Lung (tissue), 12 donors: ENCODE measurements around the gene RNF112. TPM values are rescaled to one million over a fixed set of nuclear protein-coding genes. Genes with fewer than 3 reads are reported as not detected.

ENCODE experiments used
- ATAC-seq: fragments of 200-7000 bp; cut with Tn5 transposase; one replicate; pipeline ENCODE4 v1.9.1; 2020; ENCODE audit warnings: moderate number of reproducible peaks; ENCODE audit not compliant: insufficient read depth, low FRiP score
- DNase-seq, 3 donors: peaks; one replicate each; pipeline ENCODE4 v3.0.0-alpha.2; 2013 to 2017
- H3K27ac ChIP-seq, 2 donors: one replicate each; pipeline ENCODE4 v1.5.1; 2013; ENCODE audit warnings: mild to moderate bottlenecking in 2 of 2, moderate library complexity in 2 of 2, control low read depth in 1 of 2, inconsistent platforms in 1 of 2, low read depth in 1 of 2, low read length in 1 of 2
- H3K27me3 ChIP-seq, 3 donors: one replicate each; pipeline ENCODE4 v1.5.1; 2013; ENCODE audit warnings: low read length in 2 of 3; ENCODE audit not compliant: control insufficient read depth in 3 of 3, insufficient read depth in 3 of 3
- H3K36me3 ChIP-seq, 4 donors: one replicate each; pipeline ENCODE4 v1.5.1; 2013; ENCODE audit warnings: low read length in 4 of 4, mild to moderate bottlenecking in 1 of 4, moderate library complexity in 1 of 4; ENCODE audit not compliant: control insufficient read depth in 4 of 4, insufficient read depth in 4 of 4
- H3K4me1 ChIP-seq, 5 donors: one replicate each; pipeline ENCODE4 v1.5.1; 2013; ENCODE audit warnings: low read length in 5 of 5, mild to moderate bottlenecking in 2 of 5, moderate library complexity in 1 of 5; ENCODE audit not compliant: control insufficient read depth in 5 of 5, insufficient read depth in 5 of 5
- H3K4me3 ChIP-seq: one replicate; pipeline ENCODE4 v1.5.1; 2013; ENCODE audit warnings: mild to moderate bottlenecking, control low read depth, moderate library complexity
- H3K9ac ChIP-seq, 2 donors: one replicate each; pipeline ENCODE4 v1.5.1; 2013; ENCODE audit warnings: low read length in 2 of 2, control low read depth in 1 of 2; ENCODE audit not compliant: insufficient read depth in 1 of 2
- H3K9me3 ChIP-seq, 4 donors: one replicate each; pipeline ENCODE4 v1.5.1; 2013; ENCODE audit warnings: low read length in 3 of 4, mild to moderate bottlenecking in 1 of 4, moderate library complexity in 1 of 4; ENCODE audit not compliant: control insufficient read depth in 4 of 4, insufficient read depth in 3 of 4
- WGBS, 2 donors: extraction: QIAGEN DNeasy Blood & Tissue Kit; methylation state at CpG; one replicate each; pipeline ENCODE4 v1.1.7; 2013; 5-methylcytosine and 5-hydroxymethylcytosine counted together
- polyA plus RNA-seq, 2 donors: library from polyadenylated mRNA; stranded (reverse); fragments of 200-250 nt; gene quantifications; one replicate each; pipeline ENCODE4 v1.2.1, GENCODE V29; 2013
- total RNA-seq, 2 donors: library from RNA; depleted of rRNA in 1 of 2; stranded (reverse); fragments of >200 nt in 1 of 2; gene quantifications; one replicate each; pipeline ENCODE4 v1.2.1, GENCODE V29; 2014 to 2021
- TF ChIP-seq, protein P1 (sequence below): IDR thresholded peaks from 2 replicates; pipeline ENCODE4 v1.5.1; 2012; ENCODE audit warnings: mild to moderate bottlenecking; ENCODE audit errors: control extremely low read depth, extremely low read depth
- donor health status: control.
- donor health status: control.
- donor health status: Bipolar disorder and iron deficiency.
- donor health status: healthy.
- donor health status: DM: yes; HTN: yes; CAD: no.

RNF112 gene
- total and polyA plus RNA-seq, 4 donors, result 2.4 to 6.9 (median 3.3) TPM

- ATAC-seq (no peak), DNase-seq (no peak)
- Histone ChIP-seq H3K27me3 (no peaks in the 10 kb centered on the region), H3K36me3 (no peaks in the 10 kb centered on the region), H3K27ac (no peak overlapping the region), H3K9me3 (no peaks in the 10 kb centered on the region), H3K4me1 (peaks cover 0 to 14% (median 0%) of the 10 kb centered on the region in 5 donors), H3K4me3 (no peak overlapping the region), H3K9ac (no peak overlapping the region)
- WGBS, 2 donors, result 94 to 97% methylated on average over 5 of the region's 5 CpGs
- TF ChIP-seq, protein P1, sequence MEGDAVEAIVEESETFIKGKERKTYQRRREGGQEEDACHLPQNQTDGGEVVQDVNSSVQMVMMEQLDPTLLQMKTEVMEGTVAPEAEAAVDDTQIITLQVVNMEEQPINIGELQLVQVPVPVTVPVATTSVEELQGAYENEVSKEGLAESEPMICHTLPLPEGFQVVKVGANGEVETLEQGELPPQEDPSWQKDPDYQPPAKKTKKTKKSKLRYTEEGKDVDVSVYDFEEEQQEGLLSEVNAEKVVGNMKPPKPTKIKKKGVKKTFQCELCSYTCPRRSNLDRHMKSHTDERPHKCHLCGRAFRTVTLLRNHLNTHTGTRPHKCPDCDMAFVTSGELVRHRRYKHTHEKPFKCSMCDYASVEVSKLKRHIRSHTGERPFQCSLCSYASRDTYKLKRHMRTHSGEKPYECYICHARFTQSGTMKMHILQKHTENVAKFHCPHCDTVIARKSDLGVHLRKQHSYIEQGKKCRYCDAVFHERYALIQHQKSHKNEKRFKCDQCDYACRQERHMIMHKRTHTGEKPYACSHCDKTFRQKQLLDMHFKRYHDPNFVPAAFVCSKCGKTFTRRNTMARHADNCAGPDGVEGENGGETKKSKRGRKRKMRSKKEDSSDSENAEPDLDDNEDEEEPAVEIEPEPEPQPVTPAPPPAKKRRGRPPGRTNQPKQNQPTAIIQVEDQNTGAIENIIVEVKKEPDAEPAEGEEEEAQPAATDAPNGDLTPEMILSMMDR, result no peak
Measured at GRCh38 chr17:19426631-19427030, 15.6 kb downstream of the RNF112 start.

DNA sequence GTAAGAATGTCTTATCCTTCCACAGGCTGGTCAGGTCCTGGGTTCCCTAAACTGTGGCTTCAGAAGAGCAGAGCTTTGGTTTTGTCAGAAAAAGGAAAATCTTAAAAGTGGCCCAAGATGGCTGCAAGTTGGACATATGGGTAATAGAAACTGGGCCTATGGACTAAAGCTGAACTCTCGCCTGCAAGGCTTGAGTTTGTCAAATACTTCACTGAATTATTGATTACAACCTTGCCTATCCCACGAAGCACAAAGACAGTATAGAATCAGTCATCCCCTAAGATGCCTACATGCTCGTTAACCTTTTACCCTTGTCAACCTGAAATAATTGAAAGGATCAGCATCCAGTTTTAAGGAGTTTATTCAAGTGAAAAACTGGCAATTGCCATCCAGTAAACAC lies 20.7 kb downstream of the RNF112 start:
- H3K4me1 ChIP-seq, result no peaks in the 10 kb centered on the region
- WGBS, 2 donors, result 81 to 92% methylated on average over 3 of the region's 3 CpGs
- no peak overlapping the region for H3K9ac ChIP-seq
- no peak overlapping the region for H3K27ac ChIP-seq
- no peak overlapping the region for H3K4me3 ChIP-seq
- ATAC-seq (no peak), DNase-seq (no peak)
- TF ChIP-seq, protein P1, result no peak
- no peaks in the 10 kb centered on the region for H3K27me3 ChIP-seq
- no peaks in the 10 kb centered on the region for H3K36me3 ChIP-seq
- no peaks in the 10 kb centered on the region for H3K9me3 ChIP-seq

DNA sequence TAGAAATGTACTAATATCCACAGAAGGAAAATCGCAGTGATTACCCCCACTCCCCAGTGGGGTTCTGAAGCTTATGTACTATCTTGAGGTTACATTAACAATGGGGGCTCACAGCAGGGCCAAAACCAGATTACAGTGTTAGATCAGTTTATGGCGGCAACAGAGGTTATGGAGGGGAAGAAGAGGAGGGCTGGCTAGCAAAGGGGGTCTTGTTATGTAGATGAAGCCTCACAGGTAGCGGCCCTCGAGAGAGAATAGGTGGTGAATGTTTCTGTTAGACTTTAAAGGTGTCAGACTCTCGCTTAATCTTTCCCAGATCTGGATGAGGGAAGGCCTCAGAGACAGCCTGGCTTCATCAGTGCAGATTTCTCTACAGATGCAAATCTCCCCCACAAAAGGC lies 22.2 kb downstream of the RNF112 start:
- DNase-seq (no peak), ATAC-seq (no peak)
- no peaks in the 10 kb centered on the region for H3K4me1 ChIP-seq
- no peaks in the 10 kb centered on the region for H3K36me3 ChIP-seq
- H3K9me3 ChIP-seq, result no peaks in the 10 kb centered on the region
- H3K27me3 ChIP-seq, result no peaks in the 10 kb centered on the region
- no peak overlapping the region for H3K4me3 ChIP-seq
- TF ChIP-seq, protein P1, result no peak
- no peak overlapping the region for H3K27ac ChIP-seq
- no peak overlapping the region for H3K9ac ChIP-seq
- 84 to 92% methylated on average over 5 of the region's 5 CpGs for WGBS, 2 donors

DNA sequence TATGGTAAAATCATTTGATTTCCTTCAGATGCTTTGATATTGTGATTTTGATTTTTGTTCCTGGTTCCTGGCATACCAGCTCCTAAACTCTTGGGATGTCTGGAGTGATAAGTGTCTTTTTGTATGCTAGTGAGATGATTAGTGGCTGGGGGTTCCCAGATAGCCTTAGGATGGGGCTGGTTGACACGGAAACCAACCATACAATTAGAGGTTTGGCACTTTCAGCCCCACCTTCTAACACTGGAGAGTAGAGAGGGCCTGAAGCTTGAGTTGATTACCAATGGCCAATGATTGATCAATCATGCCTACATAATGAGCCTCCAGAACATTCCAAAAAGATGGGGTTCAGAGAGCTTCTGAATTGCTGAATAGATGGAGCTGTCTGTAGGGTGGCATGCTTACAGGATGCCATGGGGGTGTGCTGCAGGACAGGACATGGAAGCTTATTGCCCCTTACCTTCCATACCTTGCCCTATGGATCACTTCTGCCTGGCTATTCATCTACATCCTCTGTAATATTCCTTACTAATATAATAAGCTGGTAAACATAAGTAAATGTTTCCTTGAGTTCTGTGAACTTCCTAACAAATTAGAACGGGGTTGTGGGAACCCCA lies 22.8 kb downstream of the RNF112 start:
- H3K27ac ChIP-seq, result no peak overlapping the region
- no peaks in the 10 kb centered on the region for H3K36me3 ChIP-seq
- no peaks in the 10 kb centered on the region for H3K27me3 ChIP-seq
- 91 to 94% methylated on average over 2 of the region's 2 CpGs for WGBS, 2 donors
- H3K4me3 ChIP-seq, result no peak overlapping the region
- H3K9ac ChIP-seq, result no peak overlapping the region
- DNase-seq, result no peak
- TF ChIP-seq, protein P1, result no peak
- no peaks in the 10 kb centered on the region for H3K4me1 ChIP-seq
- ATAC-seq, result no peak
- H3K9me3 ChIP-seq, result no peaks in the 10 kb centered on the region
